ENCODE data around the gene TBC1D20.

DNA sequence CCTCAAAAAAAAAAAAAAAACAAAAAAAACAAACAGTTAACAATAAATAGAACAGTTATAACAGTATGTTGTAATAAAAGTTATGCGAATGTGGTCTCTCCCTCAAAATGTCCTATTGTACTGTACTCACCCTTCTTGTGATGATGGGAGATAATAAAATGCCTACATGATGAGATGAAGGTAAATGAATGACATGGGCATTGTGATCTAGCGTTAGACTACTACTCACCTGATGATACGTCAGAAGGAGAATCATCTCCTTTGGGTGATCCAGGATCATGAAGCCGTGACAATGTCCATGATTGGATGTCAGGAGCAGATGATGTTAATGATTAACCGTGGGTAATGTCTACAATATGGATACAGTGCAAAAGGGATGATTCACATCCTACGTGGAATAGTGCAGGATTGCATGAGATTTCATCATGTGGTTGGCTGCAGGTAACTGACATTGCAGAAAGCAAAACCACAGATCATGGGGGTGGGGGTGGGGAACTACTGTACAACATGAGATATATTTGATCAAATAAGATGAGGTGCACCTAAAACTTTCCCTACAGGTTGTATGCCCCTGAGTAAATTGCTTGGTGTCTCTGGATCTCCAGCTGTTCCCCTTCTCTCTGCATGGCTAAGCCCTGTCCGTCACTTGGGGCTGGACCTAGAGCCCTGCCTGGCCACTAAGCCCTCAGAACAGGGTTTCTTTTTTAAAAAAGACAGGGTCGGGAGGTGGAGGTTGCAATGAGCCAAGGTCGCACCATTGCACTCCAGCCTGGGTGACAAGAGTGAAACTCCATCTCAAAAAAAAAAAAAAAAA is 60.4 kb downstream of the TBC1D20 start:
- TF ChIP-seq EZH2 (IDR thresholded peaks at IDR 0.05; ENCODE audit: insufficient read depth, poor library complexity, severe bottlenecking) (no peak), EZH2phosphoT487 (IDR thresholded peaks at IDR 0.05; ENCODE audit: insufficient read depth, low read depth) (no peak)

Measured in GM23248 (cell line).